Measurements from ENCODE around the gene RPP25. TPM values are rescaled to one million over a fixed set of nuclear protein-coding genes. Genes with fewer than 3 reads are reported as not detected.
A peak's percentile ranks its signal among the peaks of the same experiment; 100 is the strongest.

Gene RPP25
- 10 to 100 TPM; 11.7 to 11.8 TPM for total RNA-seq

- Histone ChIP-seq H3K27ac (peak within 1 kb of the TSS; percentile 87 to 89), H3K9me3 (no peaks in the 10 kb centered on the region), H3K27me3 (replicated peaks; ENCODE audit: insufficient read depth) (no peaks in the 10 kb centered on the region), H3K4me3 (peak within 1 kb of the TSS; percentile 74), H3K36me3 (no peaks in the 10 kb centered on the region), H3K4me1 (ENCODE audit: control insufficient read depth in 1 of 2, low read depth in 2 of 2) (peaks cover 16 to 50% of the 10 kb centered on the region in 2 donors)
- TF ChIP-seq CTCF (IDR thresholded peaks at IDR 0.05) = no peak
- ATAC-seq (ENCODE audit: insufficient number of reproducible peaks, low FRiP score, low read depth) (peak; percentile 62), DNase-seq (ENCODE audit: low spot score) (peak; percentile 25)
These were observed at the start of gene RPP25 for GRCh38 chr15:74956648-74957475. RPP25 (minus strand) TSS chr15:74956772; CDS start chr15:74956583, 189 bp downstream.

GRCh38 chr15:75002398-75002797 is 45.8 kb upstream of the RPP25 start:
- ATAC-seq (ENCODE audit: insufficient number of reproducible peaks, low FRiP score, low read depth) (no peak), DNase-seq (ENCODE audit: low spot score) (no peak)
- Histone ChIP-seq H3K4me3 (no peak overlapping the region), H3K27ac (no peak overlapping the region), H3K27me3 (replicated peaks; ENCODE audit: insufficient read depth) (no peaks in the 10 kb centered on the region), H3K4me1 (ENCODE audit: control insufficient read depth in 1 of 2, low read depth in 2 of 2) (no peaks in the 10 kb centered on the region), H3K36me3 (no peaks in the 10 kb centered on the region), H3K9me3 (no peaks in the 10 kb centered on the region)
- no peak for TF ChIP-seq CTCF (IDR thresholded peaks at IDR 0.05)

- DNase-seq (ENCODE audit: low spot score) = no peak
- H3K36me3 ChIP-seq = no peaks in the 10 kb centered on the region
- peaks cover 0 to 1% of the 10 kb centered on the region in 2 donors for H3K4me1 ChIP-seq (ENCODE audit: control insufficient read depth in 1 of 2, low read depth in 2 of 2)
- H3K9me3 ChIP-seq = no peaks in the 10 kb centered on the region
- H3K27ac ChIP-seq = no peak overlapping the region
- H3K4me3 ChIP-seq = no peak overlapping the region
- no peak for ATAC-seq (ENCODE audit: insufficient number of reproducible peaks, low FRiP score, low read depth)
- H3K27me3 ChIP-seq (replicated peaks; ENCODE audit: insufficient read depth) = no peaks in the 10 kb centered on the region
- no peak for TF ChIP-seq CTCF (IDR thresholded peaks at IDR 0.05)
These were observed 44.7 kb upstream of the RPP25 start for GRCh38 chr15:75001310-75001709.

- H3K27me3 ChIP-seq (replicated peaks; ENCODE audit: insufficient read depth) = no peaks in the 10 kb centered on the region
- ATAC-seq (ENCODE audit: insufficient number of reproducible peaks, low FRiP score, low read depth) (no peak), DNase-seq (ENCODE audit: low spot score) (no peak)
- H3K36me3 ChIP-seq = no peaks in the 10 kb centered on the region
- H3K4me3 ChIP-seq = no peak overlapping the region
- H3K9me3 ChIP-seq = no peaks in the 10 kb centered on the region
- TF ChIP-seq CTCF (IDR thresholded peaks at IDR 0.05) = no peak
- H3K4me1 ChIP-seq (ENCODE audit: control insufficient read depth in 1 of 2, low read depth in 2 of 2) = peaks cover 5 to 14% of the 10 kb centered on the region in 2 donors
- H3K27ac ChIP-seq = no peak overlapping the region
These were observed 41.0 kb upstream of the RPP25 start for GRCh38 chr15:74997543-74997942.

GRCh38 chr15:74997141-74997540 is 40.6 kb upstream of the RPP25 start:
- Histone ChIP-seq H3K4me3 (no peak overlapping the region), H3K4me1 (ENCODE audit: control insufficient read depth in 1 of 2, low read depth in 2 of 2) (peaks cover 5 to 14% of the 10 kb centered on the region in 2 donors), H3K27ac (no peak overlapping the region), H3K9me3 (no peaks in the 10 kb centered on the region), H3K36me3 (no peaks in the 10 kb centered on the region), H3K27me3 (replicated peaks; ENCODE audit: insufficient read depth) (no peaks in the 10 kb centered on the region)
- DNase-seq (ENCODE audit: low spot score) (no peak), ATAC-seq (ENCODE audit: insufficient number of reproducible peaks, low FRiP score, low read depth) (no peak)
- TF ChIP-seq CTCF (IDR thresholded peaks at IDR 0.05) = no peak

Measured in thoracic aorta (tissue), 2 donors.